IMR-90 (cell line): ENCODE results near the gene CLDN7. TPM values are rescaled to one million over a fixed set of nuclear protein-coding genes. Genes with fewer than 3 reads are reported as not detected.
A peak's percentile ranks its signal among the peaks of the same experiment; 100 is the strongest.

Source experiments
- ATAC-seq: fragments of 200-7000 bp; cut with Tn5 transposase; 2 replicates; pipeline ENCODE4 v1.9.1; 2020; ENCODE audit warnings: low read depth, mild to moderate bottlenecking, moderate library complexity
- BruUV-seq: library from RNA; stranded (reverse); fragments of 400-500 nt; replicated peaks from 2 replicates; lab custom pipeline; 2021; lab: Mats Ljungman, UMichigan
- CTCF ChIA-PET: fragments of 300-600 bp; formaldehyde crosslinking; extraction: SDS; loops from one replicate; lab custom pipeline; 2021; ENCODE audit warnings: antibody characterized with exemption; lab: Yijun Ruan, JAX
- POLR2A ChIA-PET: fragments of 300-600 bp; sonication (Branson Sonifier 250); formaldehyde crosslinking; loops from one replicate; lab custom pipeline; 2022; ENCODE audit warnings: antibody characterized with exemption; ENCODE audit not compliant: unreplicated experiment; lab: Charles Lee
- DNase-seq: peaks from one replicate; pipeline ENCODE4 v3.0.0; 2013
- H2AFZ ChIP-seq: replicated peaks from 2 replicates; pipeline ENCODE3; 2013; ENCODE audit warnings: low read length, mild to moderate bottlenecking; ENCODE audit not compliant: poor library complexity
- H2AK5ac ChIP-seq: 2 replicates; pipeline ENCODE4 v1.6.1; 2013; ENCODE audit warnings: low read depth, low read length, inconsistent platforms
- H2AK9ac ChIP-seq: replicated peaks from 2 replicates; pipeline ENCODE3; 2013; ENCODE audit warnings: mild to moderate bottlenecking, low read depth, low read length, moderate library complexity; ENCODE audit not compliant: poor library complexity
- H2BK120ac ChIP-seq: 2 replicates; pipeline ENCODE4 v1.6.1; 2013; ENCODE audit warnings: low read depth, low read length, inconsistent platforms
- H2BK15ac ChIP-seq: 3 replicates; pipeline ENCODE4 v1.6.1; 2013; ENCODE audit warnings: low read depth, low read length, inconsistent platforms
- H2BK20ac ChIP-seq: 2 replicates; pipeline ENCODE4 v1.6.1; 2013; ENCODE audit warnings: low read depth, mild to moderate bottlenecking, inconsistent platforms, low read length, moderate library complexity
- H2BK5ac ChIP-seq: 2 replicates; pipeline ENCODE4 v1.6.1; 2013; ENCODE audit warnings: mild to moderate bottlenecking, low read depth, low read length, inconsistent platforms; ENCODE audit not compliant: poor library complexity, severe bottlenecking
- H3K14ac ChIP-seq: replicated peaks from 2 replicates; pipeline ENCODE4 v1.6.1; 2013; ENCODE audit warnings: low read depth, low read length, inconsistent platforms
- H3K18ac ChIP-seq: 2 replicates; pipeline ENCODE4 v1.6.1; 2013; ENCODE audit warnings: low read depth, low read length, control low read depth
- H3K23ac ChIP-seq: 2 replicates; pipeline ENCODE4 v1.6.1; 2013; ENCODE audit warnings: low read depth, low read length, inconsistent platforms
- H3K27ac ChIP-seq: 2 replicates; pipeline ENCODE4 v1.5.1; 2013; ENCODE audit warnings: mild to moderate bottlenecking, control low read depth, low read length; ENCODE audit not compliant: insufficient read depth
- H3K27me3 ChIP-seq: 2 replicates; pipeline ENCODE4 v1.6.1; 2013; ENCODE audit warnings: low read length; ENCODE audit not compliant: control insufficient read depth, insufficient read depth
- H3K36me3 ChIP-seq: 2 replicates; pipeline ENCODE4 v1.6.1; 2013; ENCODE audit warnings: low read length, mixed read lengths; ENCODE audit not compliant: control insufficient read depth, insufficient read depth
- H3K4ac ChIP-seq: 2 replicates; pipeline ENCODE4 v1.6.1; 2013; ENCODE audit warnings: low read depth, low read length, inconsistent platforms
- H3K4me1 ChIP-seq: 2 replicates; pipeline ENCODE4 v1.6.1; 2013; ENCODE audit warnings: low read length, mixed read lengths; ENCODE audit not compliant: control insufficient read depth, insufficient read depth
- H3K4me2 ChIP-seq: 2 replicates; pipeline ENCODE4 v1.6.1; 2013; ENCODE audit warnings: low read depth, mild to moderate bottlenecking, control low read depth, low read length, moderate library complexity
- H3K4me3 ChIP-seq: 2 replicates; pipeline ENCODE4 v1.5.1; 2013; ENCODE audit warnings: low read depth, mild to moderate bottlenecking, control low read depth, low read length, moderate library complexity; ENCODE audit not compliant: insufficient read depth
- H3K56ac ChIP-seq: 2 replicates; pipeline ENCODE4 v1.6.1; 2013; ENCODE audit warnings: low read length, inconsistent platforms; ENCODE audit not compliant: insufficient read depth; ENCODE audit errors: extremely low read depth
- H3K79me1 ChIP-seq, 2 experiments: 2 replicates each; pipeline ENCODE4 v1.6.1; 2013; ENCODE audit warnings: low read length in 2 of 2, inconsistent platforms in 1 of 2, low read depth in 1 of 2
- H3K9ac ChIP-seq: 2 replicates; pipeline ENCODE4 v1.6.1; 2013; ENCODE audit warnings: low read depth, low read length, control low read depth
- H3K9me1 ChIP-seq: 2 replicates; pipeline ENCODE4 v1.6.1; 2013; ENCODE audit warnings: low read length, inconsistent platforms; ENCODE audit not compliant: insufficient read depth
- H3K9me3 ChIP-seq: 2 replicates; pipeline ENCODE4 v1.6.1; 2013; ENCODE audit warnings: low read length; ENCODE audit not compliant: control insufficient read depth, insufficient read depth
- H4K20me1 ChIP-seq: 2 replicates; pipeline ENCODE4 v1.6.1; 2013; ENCODE audit warnings: low read length, inconsistent platforms; ENCODE audit not compliant: insufficient read depth
- H4K5ac ChIP-seq: 2 replicates; pipeline ENCODE4 v1.6.1; 2013; ENCODE audit warnings: mild to moderate bottlenecking, low read depth, low read length, control low read depth
- H4K8ac ChIP-seq, 2 experiments: 2 replicates each; pipeline ENCODE4 v1.6.1; 2013; ENCODE audit warnings: low read depth in 2 of 2, low read length in 2 of 2, control low read depth in 1 of 2, inconsistent platforms in 1 of 2
- H4K91ac ChIP-seq: 2 replicates; pipeline ENCODE4 v1.6.1; 2013; ENCODE audit warnings: low read depth, low read length, inconsistent platforms; ENCODE audit not compliant: insufficient read depth
- CEBPB ChIP-seq: IDR thresholded peaks from 2 replicates; pipeline ENCODE4 v1.6.1; 2012; ENCODE audit warnings: low read depth, low read length, improper control_type of control experiment
- NFE2L2 ChIP-seq: fragments of 150-350 bp; IDR thresholded peaks from 2 replicates; pipeline ENCODE4 v1.6.1; 2016; ENCODE audit warnings: low read depth, mild to moderate bottlenecking, low read length
- RAD21 ChIP-seq: IDR thresholded peaks from 2 replicates; pipeline ENCODE4 v1.6.1; 2012; ENCODE audit warnings: low read length, improper control_type of control experiment
- WGBS, 2 experiments: methylation state at CpG; one replicate each; pipeline versions ENCODE4 v1.1.5 to v1.1.7; 2013; ENCODE audit warnings: missing lambda C conversion rate in 2 of 2; ENCODE audit not compliant: insufficient read length in 1 of 2; ENCODE audit errors: extremely low coverage in 2 of 2; 5-methylcytosine and 5-hydroxymethylcytosine counted together
- dilution Hi-C: fragments of 300-500 bp; cut with HindIII; formaldehyde crosslinking; loops from one replicate; pipeline ENCODE4 v1.14.3; 2018; ENCODE audit warnings: low sequenced_read_pairs; ENCODE audit not compliant: unreplicated experiment
- in situ Hi-C: fragments of 300-500 bp; cut with MboI; formaldehyde crosslinking; loops from 3 replicates; pipeline ENCODE4 v1.14.3; 2019; ENCODE audit warnings: low sequenced_read_pairs, inconsistent platforms, mixed read lengths
- intact Hi-C: fragments of 100-400 bp; cut with micrococcal nuclease; formaldehyde crosslinking; loops from 2 replicates; pipeline ENCODE4 v1.10.0; 2022
- polyA plus RNA-seq, 3 experiments: library from polyadenylated mRNA; depleted of rRNA; stranded (reverse); fragments of >200 nt; gene quantifications; 2 replicates each; pipeline ENCODE4 v1.2.3, GENCODE V29; 2012; ENCODE audit warnings: low replicate concordance in 1 of 3
- total RNA-seq: library from RNA; depleted of rRNA; stranded (reverse); fragments of >200 nt; gene quantifications from 2 replicates; pipeline ENCODE4 v1.2.3, GENCODE V29; 2012
- TF ChIP-seq, protein P1 (sequence below): conservative IDR thresholded peaks from 2 replicates; pipeline ENCODE4 v1.5.1; 2012; ENCODE audit warnings: mild to moderate bottlenecking, low read depth, low read length, improper control_type of control experiment

CLDN7 gene
- total and polyA plus RNA-seq, 2 of the 4 experiments (the other 2 are of a cell fraction): 1.4 TPM

GRCh38 chr17:7258731-7259554 lies 3.3 kb downstream of the CLDN7 start:
- BruUV-seq: no TSS peak
- Histone ChIP-seq H2AK9ac (peak overlapping the region; percentile 5), H3K9ac (no peak overlapping the region), H3K56ac (no peak overlapping the region), H3K36me3 (peaks cover 32% of the 10 kb centered on the region), H3K18ac (no peak overlapping the region), H3K27ac (no peak overlapping the region), H3K14ac (no peak overlapping the region), H2BK120ac (no peak overlapping the region), H3K4me3 (no peak overlapping the region), H4K8ac (no peak overlapping the region), H3K9me3 (no peaks in the 10 kb centered on the region), H4K5ac (no peak overlapping the region), H2AK5ac (no peak overlapping the region), H3K4ac (no peak overlapping the region), H2BK15ac (no peak overlapping the region), H2BK20ac (no peak overlapping the region), H2AFZ (no peak overlapping the region), H3K4me1 (peaks cover 8% of the 10 kb centered on the region), H3K4me2 (no peak overlapping the region), H3K9me1 (peaks cover 10% of the 10 kb centered on the region), H4K91ac (no peak overlapping the region), H2BK5ac (no peak overlapping the region), H3K23ac (no peak overlapping the region), H3K27me3 (peaks cover 13% of the 10 kb centered on the region; the same call in 1 of the 2 replicates), H3K79me1 (peaks cover 2 to 13% of the 10 kb centered on the region in 2 experiments; a peak in 2 of 4 replicates), H4K20me1 (no peaks in the 10 kb centered on the region)
- intact Hi-C loops (no loop called here), in situ Hi-C loops (no loop called here), dilution Hi-C loops (no loop called here)
- DNase-seq (peak; percentile 27), ATAC-seq (no peak)
- ChIA-PET POLR2A (interaction anchor here (0.6 kb wide), 1 partner anchor 11 kb away, joined by 6 read pairs; no protein-coding TSS in a partner anchor), CTCF (no interaction called here)
- WGBS, 2 experiments: 73% methylated on average over 2 of the region's 7 CpGs; no CpG with 5 or more reads in 1 of the 2 experiments
- TF ChIP-seq NFE2L2: no peak
- TF ChIP-seq RAD21: no peak
- TF ChIP-seq, protein P1, sequence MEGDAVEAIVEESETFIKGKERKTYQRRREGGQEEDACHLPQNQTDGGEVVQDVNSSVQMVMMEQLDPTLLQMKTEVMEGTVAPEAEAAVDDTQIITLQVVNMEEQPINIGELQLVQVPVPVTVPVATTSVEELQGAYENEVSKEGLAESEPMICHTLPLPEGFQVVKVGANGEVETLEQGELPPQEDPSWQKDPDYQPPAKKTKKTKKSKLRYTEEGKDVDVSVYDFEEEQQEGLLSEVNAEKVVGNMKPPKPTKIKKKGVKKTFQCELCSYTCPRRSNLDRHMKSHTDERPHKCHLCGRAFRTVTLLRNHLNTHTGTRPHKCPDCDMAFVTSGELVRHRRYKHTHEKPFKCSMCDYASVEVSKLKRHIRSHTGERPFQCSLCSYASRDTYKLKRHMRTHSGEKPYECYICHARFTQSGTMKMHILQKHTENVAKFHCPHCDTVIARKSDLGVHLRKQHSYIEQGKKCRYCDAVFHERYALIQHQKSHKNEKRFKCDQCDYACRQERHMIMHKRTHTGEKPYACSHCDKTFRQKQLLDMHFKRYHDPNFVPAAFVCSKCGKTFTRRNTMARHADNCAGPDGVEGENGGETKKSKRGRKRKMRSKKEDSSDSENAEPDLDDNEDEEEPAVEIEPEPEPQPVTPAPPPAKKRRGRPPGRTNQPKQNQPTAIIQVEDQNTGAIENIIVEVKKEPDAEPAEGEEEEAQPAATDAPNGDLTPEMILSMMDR: no peak
- peak; percentile 86 for TF ChIP-seq CEBPB
